ENCODE measurements around the gene SLC5A12.

Gene SLC5A12

GRCh38 chr11:26729284-26729683 is 7.4 kb upstream of the SLC5A12 start:
- no peak for DNase-seq

- DNase-seq: no peak
Observed at GRCh38 chr11:26726960-26727359, 5.1 kb upstream of the SLC5A12 start.

- DNase-seq: no peak
Observed at GRCh38 chr11:26719998-26720397, 1.9 kb downstream of the SLC5A12 start.

- DNase-seq: no peak
Observed at GRCh38 chr11:26719289-26719973, 2.4 kb downstream of the SLC5A12 start.

DNA sequence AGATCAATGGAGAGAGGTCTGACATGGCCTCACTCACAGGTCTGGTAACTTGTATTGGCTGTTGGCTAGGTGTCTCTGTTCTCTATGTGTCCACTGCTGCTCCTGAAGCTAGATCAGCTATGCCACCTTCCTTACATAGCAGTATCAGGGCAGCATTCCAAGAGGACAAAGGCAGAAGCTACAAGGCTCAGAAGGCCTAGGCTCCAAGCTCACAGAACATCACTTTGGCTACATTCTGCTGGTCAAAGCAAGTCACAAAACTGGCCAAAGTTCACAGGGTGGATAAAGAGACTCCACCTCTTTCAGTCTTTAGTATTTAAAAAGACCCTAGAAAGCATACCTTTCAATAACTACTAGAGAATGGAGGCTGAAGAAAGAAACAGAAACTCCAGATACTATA is 4.1 kb downstream of the SLC5A12 start:
- DNase-seq: no peak

DNA sequence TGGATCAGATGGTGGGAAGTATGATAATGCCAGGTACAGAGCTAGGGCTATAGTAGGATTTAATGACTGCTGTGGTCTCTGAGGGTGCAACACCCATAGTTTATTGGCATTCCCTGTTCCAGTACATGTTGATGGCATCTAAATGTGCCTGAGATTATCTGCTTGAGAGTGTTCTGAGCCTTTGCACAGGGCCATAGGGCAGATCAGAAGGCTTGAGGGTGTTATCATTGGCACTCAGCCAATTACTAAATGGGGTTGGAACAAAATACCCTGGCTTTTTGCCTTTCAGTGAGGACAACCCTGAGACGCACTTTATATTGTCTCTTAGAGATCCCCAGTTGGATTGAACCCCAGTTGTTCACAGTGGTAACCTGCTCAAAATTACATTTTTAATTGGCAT is 6.7 kb downstream of the SLC5A12 start:
- DNase-seq: no peak

DNA sequence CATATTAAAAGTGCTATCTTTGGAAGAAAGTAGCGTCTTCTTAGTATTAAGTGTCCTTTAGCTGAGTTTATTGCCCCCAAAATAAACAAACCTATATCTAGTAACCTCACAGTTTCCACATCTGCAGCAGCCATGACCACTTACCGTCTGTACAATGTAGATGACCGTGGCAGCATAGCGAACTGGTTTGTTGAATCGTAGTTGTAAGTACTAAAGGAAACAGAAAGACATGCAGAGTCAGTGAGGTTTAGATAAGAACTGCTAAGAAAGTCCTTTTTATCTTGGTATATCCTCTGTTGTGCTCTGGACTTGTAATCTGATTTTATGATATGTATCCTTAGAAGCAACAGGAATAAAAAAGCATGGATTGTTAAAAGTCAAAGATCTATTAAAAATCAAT is 9.4 kb downstream of the SLC5A12 start:
- DNase-seq: no peak

DNA sequence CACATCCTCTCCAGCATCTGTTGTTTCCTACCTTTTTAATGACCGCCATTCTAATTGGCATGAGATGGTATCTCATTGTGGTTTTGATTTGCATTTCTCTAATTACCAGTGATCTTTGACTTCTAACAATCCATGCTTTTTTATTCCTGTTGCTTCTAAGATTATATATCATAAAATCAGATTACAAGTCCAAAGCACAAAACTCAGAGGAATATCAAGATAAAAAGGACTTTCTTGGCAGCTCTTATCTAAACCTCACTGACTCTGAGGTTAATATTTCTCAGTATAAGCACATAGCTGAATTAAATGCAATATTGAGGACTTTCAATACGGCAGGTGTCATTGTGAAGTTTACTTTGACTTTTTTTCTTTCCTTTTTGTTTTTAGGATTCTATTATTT is 11.4 kb downstream of the SLC5A12 start:
- DNase-seq: no peak

GRCh38 chr11:26708736-26709456 is 13.0 kb downstream of the SLC5A12 start:
- no peak for DNase-seq

DNA sequence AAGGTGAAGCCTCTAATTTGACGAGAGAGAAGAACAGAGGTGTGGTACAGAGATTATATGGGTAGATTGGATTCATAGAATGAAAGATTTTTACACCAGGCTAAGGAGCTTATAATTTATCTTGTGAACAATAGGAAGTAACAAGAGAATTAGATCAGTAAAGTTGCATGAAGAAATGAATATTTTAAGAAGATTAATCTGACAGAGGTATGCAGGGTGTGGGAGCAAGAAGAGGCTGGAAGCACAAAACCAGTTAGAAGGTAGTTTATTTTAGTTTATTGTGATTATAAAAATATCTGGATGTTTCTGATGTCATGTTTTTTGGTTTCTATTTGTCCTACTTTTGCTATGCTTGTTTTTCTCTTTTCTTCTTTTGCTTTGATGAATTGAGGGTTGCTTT is 15.7 kb downstream of the SLC5A12 start:
- DNase-seq: no peak

DNA sequence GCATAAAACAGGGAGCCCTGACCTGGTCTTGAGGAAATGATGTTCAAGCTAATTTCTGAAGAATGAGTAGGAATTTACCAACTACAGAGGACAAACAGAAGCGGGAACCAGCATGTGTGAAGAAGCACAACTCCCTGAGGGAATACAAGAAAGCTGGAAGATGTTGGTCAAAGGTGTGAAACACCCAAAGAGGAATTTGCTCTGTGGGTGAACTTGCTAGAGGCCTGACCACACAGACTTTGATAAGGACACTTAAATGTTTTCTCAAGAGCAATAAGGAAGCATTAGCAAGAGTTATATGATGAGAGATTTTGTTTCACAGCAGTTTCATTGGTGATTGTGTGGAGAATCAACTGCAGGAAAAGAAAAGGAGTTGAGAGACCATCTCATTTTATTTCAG is 17.6 kb downstream of the SLC5A12 start:
- DNase-seq: no peak

GRCh38 chr11:26703411-26704191 is 18.3 kb downstream of the SLC5A12 start:
- DNase-seq: no peak

GRCh38 chr11:26702406-26702805 is 19.5 kb downstream of the SLC5A12 start:
- DNase-seq: no peak

DNA sequence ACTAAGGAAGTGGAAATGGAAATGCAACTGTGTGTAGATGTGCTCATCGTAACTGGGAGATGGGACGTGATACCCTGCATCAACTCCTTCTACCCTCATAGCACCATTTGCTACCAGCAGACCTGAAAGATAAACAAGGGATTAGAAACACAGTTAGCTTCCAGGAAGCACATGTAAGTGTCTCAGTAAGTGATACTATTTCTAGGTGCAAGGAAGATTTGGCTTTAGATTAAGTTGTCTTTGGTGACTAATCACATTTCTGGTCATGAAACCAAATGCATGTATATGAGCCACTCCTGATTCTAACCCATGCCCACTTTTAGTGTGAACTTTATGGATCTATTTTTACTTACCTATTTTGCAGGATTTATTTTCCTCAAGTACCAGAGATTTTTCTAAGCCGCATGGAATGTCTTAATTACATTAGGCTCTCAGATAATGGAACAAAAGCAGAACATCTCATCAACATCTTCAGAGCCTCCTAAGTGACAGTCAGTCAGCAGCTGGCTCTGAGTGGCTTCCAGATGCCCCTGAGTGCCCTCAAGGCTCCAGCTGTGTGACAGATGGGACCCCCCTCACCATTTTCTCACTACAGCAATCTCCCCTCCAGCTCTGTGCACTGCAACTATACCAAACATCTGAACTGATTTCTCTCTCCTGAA is 21.2 kb downstream of the SLC5A12 start:
- no peak for DNase-seq

DNA sequence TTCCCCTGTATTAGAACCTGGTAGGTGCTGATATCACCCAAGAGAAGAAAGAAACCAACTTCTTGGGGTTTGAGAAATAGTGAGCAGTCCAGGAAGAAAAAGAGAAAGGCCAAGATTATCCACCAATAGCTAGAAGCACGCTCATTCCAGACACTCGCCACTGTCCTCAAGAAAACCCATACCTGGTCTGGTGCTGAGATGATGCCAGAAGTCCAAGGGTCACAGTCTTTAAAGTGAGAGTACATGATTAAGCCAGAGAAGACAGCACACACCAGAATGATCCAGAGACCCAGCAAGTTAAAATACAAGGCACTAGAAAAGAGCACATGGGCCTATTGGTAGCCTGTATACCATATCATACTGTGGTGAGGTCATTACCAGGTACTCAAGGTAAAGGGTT is 23.6 kb downstream of the SLC5A12 start:
- no peak for DNase-seq

- no peak for DNase-seq
Observed at GRCh38 chr11:26696330-26696729, 25.5 kb downstream of the SLC5A12 start.

- DNase-seq: no peak
Observed at GRCh38 chr11:26688701-26689100, 33.2 kb downstream of the SLC5A12 start.

DNA sequence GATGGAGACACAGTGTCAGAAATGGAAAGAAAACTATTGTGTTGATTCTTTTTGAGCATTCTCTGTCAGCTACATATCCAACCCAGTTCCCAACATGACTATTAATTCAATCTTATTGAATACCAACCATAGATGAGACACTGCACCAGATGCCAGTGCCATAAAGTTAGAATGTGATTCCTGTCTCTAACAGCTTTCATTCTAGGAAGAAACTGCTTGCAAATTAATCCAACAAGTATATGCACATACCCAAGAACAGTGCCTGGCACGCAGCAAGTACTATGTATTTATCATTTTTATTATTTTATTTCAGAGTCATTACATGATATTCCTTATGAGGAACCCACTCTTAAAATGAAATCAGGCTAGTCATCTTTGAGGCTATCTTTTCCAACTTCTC is 34.5 kb downstream of the SLC5A12 start:
- no peak for DNase-seq

DNA sequence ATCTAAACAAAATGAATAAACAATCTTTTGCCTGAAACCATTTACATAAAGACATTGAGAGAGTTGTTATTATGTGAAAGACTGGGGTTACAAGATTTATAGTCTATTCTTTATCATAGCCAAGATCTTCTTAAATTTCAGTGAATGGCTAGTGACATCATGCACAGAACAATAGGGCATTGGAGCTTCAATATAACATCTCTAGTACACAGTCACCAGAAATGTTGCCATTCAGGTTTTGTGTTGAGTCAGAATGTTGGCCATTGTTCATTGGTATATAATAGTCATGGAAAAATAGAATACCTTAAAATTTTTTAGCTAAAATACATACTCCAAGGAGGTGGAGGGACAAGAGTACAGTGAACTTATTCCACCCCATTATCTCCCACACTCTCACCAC is 44.3 kb downstream of the SLC5A12 start:
- no peak for DNase-seq

- DNase-seq: no peak
Observed at GRCh38 chr11:26676641-26677040, 45.2 kb downstream of the SLC5A12 start.

GRCh38 chr11:26675233-26675928 is 46.5 kb downstream of the SLC5A12 start:
- DNase-seq: no peak

DNA sequence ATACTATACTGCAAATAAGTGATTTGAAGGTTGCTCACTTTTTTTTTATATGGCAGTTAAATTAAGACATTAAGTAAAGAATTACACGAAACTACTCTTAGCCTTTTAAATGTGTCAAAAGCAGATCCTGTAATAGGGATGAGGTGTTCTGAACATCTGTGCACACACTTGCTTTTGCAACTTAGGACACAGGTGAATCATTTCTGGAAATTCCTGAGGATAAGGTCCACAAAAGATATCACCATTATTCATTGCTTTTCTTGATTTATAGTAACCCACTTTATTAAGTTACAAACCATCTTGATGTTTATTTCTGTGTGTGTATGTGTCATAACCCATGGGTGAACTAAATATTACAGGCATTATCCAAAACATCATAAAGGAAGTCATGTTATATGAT is 55.9 kb downstream of the SLC5A12 start:
- DNase-seq: no peak

All from right kidney (tissue), 1 donor.